ENCODE measurements around the gene CDKAL1.

The CDKAL1 gene

DNA sequence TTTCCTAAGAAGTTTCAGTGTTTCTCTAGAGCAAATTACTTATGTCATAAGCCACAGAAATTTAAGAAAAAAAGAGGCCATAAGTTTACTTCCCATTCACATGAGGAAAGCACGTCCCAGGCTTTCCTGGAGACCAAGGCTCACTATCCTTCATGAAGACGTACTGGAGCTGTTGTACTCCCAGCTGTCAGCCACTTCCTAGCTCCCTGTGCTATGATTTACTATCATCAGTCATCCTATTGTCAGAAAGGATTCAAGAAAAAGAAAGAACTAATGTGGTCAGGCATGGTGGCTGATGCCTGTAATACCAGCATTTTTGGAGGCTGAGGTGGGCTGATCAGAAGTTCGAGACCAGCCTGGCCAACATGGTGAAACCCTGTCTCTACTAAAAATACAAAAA, 721.9 kb downstream of the CDKAL1 start:
- no peak for DNase-seq (ENCODE audit: low spot score)

- no peak for DNase-seq (ENCODE audit: low spot score)
Observed at GRCh38 chr6:21257125-21257524, 722.9 kb downstream of the CDKAL1 start.

- no peak for DNase-seq (ENCODE audit: low spot score)
Observed at GRCh38 chr6:21258665-21259064, 724.4 kb downstream of the CDKAL1 start.

GRCh38 chr6:21259660-21260059, 725.4 kb downstream of the CDKAL1 start:
- no peak for DNase-seq (ENCODE audit: low spot score)

GRCh38 chr6:21262504-21262903, 728.2 kb downstream of the CDKAL1 start:
- no peak for DNase-seq (ENCODE audit: low spot score)

DNA sequence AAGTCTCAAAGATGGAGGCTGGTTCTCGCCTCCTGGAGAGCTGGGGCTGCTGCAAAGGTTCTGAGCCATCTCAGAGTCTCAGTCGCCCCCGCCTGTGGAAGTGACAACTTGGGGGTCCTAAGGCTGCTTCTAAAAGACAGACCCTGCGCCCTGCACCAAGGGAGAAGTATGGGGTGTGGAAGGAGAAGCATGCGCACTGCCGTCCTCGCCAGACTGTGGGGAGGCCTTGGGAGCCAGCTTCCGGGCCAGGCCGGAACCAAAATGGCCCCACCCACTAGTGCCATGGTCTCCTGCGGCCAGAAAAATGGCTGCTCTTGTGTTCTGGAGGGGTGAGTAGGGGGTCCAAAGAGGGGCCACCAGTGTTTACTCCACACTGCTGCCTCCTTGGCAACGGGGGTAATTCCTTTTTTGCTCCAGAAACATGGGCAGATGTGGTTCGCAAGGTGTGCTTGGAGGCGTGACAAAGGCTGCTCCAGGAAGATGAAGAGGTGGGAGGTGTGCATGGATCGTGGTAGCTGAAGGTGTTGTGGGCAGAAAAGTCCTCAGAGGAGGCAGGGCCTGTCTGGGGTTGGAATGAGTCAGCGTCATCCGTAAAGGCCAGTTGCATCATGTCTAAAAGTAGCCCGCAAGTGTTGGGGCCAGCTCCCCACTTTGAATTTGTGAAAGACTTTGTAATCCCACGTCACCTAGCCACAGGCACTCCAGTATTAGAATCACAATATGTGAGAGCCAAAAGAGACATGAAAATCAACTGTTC, 729.5 kb downstream of the CDKAL1 start:
- DNase-seq (ENCODE audit: low spot score): peak; percentile 83

GRCh38 chr6:21264288-21265033, 730.2 kb downstream of the CDKAL1 start:
- DNase-seq (ENCODE audit: low spot score): peak; percentile 60

DNA sequence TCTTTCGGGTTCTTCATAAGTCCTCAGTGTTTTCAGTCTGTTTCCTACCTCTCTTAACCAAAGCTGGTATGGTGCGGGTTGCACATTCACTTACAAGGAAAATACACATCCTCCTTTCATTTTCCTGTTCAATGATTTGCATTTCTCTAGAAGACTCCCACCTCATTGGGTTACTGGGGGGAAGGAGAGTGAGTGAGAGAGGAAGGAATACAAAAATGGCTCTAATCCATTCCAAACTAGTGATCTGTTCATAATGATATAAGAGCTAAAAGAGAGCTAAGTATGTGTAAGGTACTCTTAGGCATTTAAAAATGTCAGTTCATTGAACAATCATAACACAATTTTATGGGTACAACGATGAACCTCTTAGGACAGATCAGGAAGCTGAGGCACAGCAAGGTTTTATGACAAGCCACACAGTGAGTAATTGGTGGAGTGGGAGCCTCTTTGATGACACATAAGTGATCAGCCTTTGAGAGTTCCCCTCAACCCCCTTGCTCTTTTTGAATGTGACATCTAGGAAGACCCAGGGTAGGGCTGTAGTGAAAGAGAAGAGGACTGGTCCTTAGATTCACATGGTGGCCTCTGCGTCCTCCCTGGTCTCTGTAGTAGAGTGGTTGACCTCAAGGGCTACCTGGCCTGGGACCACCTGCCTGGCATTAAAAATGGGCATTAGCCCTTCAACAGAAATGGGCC, 730.9 kb downstream of the CDKAL1 start:
- peak; percentile 2 for DNase-seq (ENCODE audit: low spot score)

DNA sequence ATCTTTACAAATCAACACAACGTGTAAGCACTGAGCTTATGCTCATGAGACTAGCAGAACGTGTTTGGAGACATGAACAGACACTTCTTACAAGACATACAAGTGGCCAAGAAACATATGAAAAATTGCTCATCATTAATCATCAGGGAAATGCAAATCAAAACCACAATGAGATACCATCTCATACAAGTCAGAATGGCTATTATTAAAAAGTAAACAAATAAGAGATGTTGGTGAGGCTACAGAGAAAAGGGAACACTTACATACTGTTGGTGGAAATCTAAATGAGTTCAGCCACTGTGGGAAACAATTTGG, 731.4 kb downstream of the CDKAL1 start:
- no peak for DNase-seq (ENCODE audit: low spot score)

DNA sequence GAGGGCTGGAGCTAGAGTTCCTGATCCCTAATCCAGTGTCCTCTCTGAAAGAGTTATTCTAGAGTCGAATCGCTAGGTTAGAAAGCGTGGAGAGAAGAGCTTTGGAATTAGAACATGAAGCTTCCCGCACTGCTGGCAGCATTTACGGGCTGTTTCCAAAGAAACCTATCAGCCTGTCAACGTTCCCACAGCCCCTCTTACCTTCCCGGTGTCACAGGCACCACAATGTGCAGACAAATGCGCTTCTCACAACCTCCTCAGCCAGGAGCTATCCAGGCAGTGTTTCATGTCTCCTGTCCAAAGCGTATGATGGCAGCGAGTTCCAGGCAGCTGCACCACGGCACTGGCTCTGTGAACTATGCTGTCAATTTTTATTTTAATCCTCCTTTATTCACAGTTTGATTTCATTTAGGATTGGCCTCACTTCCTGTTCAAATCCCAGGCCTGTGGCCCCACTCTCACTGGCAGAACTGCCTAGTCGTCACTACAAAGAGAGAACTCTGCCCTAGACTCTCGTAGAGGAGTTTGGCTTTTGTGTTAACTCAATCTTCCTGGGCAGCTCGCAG, 736.5 kb downstream of the CDKAL1 start:
- DNase-seq (ENCODE audit: low spot score): no peak

- DNase-seq (ENCODE audit: low spot score): no peak
Observed at GRCh38 chr6:21271428-21272155, 737.3 kb downstream of the CDKAL1 start.

DNA sequence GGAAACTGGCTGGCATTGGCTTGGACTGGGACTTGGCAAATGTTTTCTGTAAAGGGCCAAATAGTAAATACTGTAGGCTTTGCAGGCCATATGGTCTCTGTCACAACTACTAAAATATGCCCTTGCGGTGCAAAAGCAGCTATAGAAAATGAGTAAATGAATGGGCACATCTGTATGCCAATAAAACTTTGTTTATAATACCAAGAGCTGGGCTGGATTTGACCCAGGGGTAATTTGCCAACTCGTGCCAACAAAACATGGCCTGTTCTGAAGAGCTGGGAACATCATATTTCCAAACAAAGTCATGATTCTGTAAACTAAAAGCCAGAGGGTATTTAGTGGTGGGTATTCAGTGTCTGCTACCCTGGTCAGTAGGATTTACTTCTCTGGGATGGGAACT, 739.2 kb downstream of the CDKAL1 start:
- DNase-seq (ENCODE audit: low spot score): no peak

GRCh38 chr6:21274851-21275250, 740.6 kb downstream of the CDKAL1 start:
- DNase-seq (ENCODE audit: low spot score): no peak

- peak; percentile 78 for DNase-seq (ENCODE audit: low spot score)
Observed at GRCh38 chr6:21277601-21278374, 743.5 kb downstream of the CDKAL1 start.

DNA sequence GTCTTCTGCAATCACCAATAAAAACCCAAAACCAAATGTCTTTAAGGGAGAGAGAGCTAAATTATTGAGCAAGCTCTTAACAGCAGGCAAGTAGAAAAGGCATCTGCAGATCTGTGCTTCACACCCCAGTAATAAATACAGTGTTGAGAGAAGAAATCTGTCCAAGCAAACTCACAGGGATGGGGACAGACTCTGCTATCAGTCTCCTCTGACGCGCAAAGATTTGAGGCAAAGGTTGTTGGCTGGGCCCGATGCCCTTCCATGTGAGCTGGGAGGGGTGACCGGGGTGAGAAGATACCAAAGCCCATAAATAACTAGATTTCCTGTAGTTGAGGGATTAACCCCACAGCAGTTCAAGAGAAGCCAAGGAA, 744.1 kb downstream of the CDKAL1 start:
- no peak for DNase-seq (ENCODE audit: low spot score)

DNA sequence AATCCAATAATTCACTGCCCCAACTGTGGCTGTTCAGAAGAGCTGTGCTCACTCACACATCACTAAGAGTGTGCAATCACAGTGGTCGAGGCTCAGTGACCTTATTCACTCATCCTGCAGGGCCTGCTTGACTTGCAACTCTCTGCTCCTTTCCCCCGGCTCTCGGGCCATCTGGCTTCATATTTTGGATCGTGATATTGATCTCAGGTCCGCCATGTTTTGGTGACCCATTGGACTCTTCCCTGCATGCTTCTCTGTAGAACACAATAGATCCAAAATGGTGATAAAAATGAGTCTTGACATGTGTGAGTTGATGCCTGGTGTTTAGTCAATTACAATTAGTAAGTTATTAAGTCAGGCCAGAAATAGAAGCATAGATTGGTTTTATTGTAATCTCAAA, 745.4 kb downstream of the CDKAL1 start:
- no peak for DNase-seq (ENCODE audit: low spot score)

DNA sequence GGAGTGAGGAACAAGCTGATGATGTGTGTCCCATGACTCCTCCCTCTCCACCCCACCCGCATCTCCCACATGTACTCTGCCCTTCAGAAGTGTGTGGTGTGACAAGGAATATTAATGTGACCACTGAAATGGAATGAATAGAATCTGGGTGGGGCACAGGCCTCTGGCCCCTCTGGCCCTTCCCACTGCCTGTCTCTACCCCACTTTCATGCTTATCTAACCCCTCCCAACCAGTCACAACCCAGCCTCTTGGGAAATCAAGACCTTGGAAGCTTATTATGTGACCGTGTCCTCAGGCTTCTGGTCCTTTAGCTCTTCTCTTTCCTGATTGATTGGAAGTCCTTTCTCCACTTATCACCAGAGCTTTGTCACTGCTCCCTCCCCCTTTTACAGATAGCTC, 747.1 kb downstream of the CDKAL1 start:
- peak; percentile 89 for DNase-seq (ENCODE audit: low spot score)
